T-helper 1 cell treated with Interleukin-12 subunit alpha and Interleukin-12 subunit beta and Interleukin-4 antibody, amounts not matched to agents 30 μg/mL and 1 μg/mL, for 36 hours (primary cell): ENCODE measurements around the gene TBL1X.

ENCODE experiments used
- H3K27ac Mint-ChIP-seq: one replicate; pipeline ENCODE4 v1.8.0; 2021; ENCODE audit warnings: mild to moderate bottlenecking, mixed read lengths
- H3K27me3 Mint-ChIP-seq: one replicate; pipeline ENCODE4 v1.8.0; 2021; ENCODE audit warnings: low read depth, mixed read lengths
- H3K36me3 Mint-ChIP-seq: one replicate; pipeline ENCODE4 v1.8.0; 2021; ENCODE audit warnings: low read depth, mixed read lengths
- H3K4me1 Mint-ChIP-seq: one replicate; pipeline ENCODE4 v1.8.0; 2021; ENCODE audit warnings: low read depth, mixed read lengths
- H3K4me3 Mint-ChIP-seq: one replicate; pipeline ENCODE4 v1.8.0; 2021; ENCODE audit warnings: mild to moderate bottlenecking, moderate library complexity, mixed read lengths
- H3K9me3 Mint-ChIP-seq: one replicate; pipeline ENCODE4 v1.8.0; 2021; ENCODE audit warnings: mixed read lengths

TBL1X gene

DNA sequence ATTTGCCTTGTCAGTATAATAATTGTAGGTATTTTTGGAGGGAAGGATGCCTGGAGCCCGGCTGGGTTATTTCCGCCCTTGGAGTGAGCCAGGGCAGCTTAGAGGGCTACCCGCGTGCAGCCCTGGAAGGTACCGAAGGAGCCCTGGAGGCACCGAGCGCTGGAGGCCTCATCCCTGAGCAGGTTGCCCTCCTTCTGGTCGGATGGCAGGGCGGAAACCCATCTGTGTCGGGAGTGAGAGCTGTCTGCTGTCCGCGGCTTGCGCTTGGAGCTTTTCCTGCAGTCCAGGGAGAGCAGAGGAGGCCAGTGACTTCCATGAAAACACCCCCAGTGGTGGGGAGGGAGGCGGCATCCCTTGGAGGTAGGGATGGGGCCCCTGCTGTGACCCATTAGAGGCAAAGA lies 122.1 kb downstream of the TBL1X start:
- Mint-ChIP-seq H3K4me3 (no peak overlapping the region), H3K36me3 (peaks cover 4% of the 10 kb centered on the region), H3K27ac (no peak overlapping the region), H3K27me3 (no peaks in the 10 kb centered on the region), H3K4me1 (peaks cover 2% of the 10 kb centered on the region), H3K9me3 (no peaks in the 10 kb centered on the region)

DNA sequence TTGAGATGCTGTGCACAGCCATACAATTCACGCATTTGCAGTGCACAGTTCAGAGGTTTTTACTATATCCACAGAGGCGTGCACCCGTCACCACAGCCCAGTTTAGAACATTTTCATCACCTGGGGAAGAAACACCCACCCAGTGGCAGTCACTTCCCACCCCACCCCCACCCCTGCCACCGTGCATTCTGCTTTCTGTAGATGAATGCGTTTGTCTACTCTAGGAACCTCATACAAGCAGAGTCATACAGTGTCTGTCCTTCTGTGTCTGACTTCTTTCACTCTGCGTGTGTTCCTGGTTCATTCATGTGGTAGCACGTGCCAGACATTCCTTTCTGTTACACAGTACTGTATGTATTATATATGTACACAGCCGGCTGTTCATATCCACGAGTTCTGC lies 122.8 kb downstream of the TBL1X start:
- Mint-ChIP-seq H3K4me3 (no peak overlapping the region), H3K36me3 (peaks cover 6% of the 10 kb centered on the region), H3K9me3 (no peaks in the 10 kb centered on the region), H3K4me1 (peaks cover 2% of the 10 kb centered on the region), H3K27ac (no peak overlapping the region), H3K27me3 (no peaks in the 10 kb centered on the region)

DNA sequence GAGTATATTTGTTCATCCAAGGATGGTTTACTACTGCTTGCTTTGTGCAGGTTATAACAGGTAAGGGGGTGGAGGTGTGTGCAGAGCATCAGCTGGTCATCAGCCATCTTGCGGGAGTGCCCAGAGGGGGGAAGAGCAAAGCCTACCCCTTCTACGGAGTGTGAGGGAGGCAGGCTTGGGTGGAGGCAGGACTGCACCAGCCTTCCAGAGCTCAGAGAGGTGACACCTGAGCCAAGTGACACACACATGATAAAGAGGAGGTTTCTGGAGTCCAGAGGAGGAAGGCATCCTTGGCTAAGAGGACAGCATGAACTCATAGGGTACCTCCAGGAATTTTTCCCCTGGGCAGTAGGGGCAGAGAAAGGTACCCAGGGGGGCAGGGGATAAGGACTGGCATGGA lies 126.6 kb downstream of the TBL1X start:
- Mint-ChIP-seq H3K27ac (no peak overlapping the region), H3K27me3 (no peaks in the 10 kb centered on the region), H3K4me3 (no peak overlapping the region), H3K36me3 (peaks cover 4% of the 10 kb centered on the region), H3K4me1 (no peaks in the 10 kb centered on the region), H3K9me3 (no peaks in the 10 kb centered on the region)

GRCh38 chrX:9593756-9594155 lies 128.9 kb downstream of the TBL1X start:
- no peak overlapping the region for H3K4me3 Mint-ChIP-seq
- H3K27ac Mint-ChIP-seq, result no peak overlapping the region
- peaks cover 4% of the 10 kb centered on the region for H3K36me3 Mint-ChIP-seq
- H3K4me1 Mint-ChIP-seq, result no peaks in the 10 kb centered on the region
- no peaks in the 10 kb centered on the region for H3K27me3 Mint-ChIP-seq
- no peaks in the 10 kb centered on the region for H3K9me3 Mint-ChIP-seq

DNA sequence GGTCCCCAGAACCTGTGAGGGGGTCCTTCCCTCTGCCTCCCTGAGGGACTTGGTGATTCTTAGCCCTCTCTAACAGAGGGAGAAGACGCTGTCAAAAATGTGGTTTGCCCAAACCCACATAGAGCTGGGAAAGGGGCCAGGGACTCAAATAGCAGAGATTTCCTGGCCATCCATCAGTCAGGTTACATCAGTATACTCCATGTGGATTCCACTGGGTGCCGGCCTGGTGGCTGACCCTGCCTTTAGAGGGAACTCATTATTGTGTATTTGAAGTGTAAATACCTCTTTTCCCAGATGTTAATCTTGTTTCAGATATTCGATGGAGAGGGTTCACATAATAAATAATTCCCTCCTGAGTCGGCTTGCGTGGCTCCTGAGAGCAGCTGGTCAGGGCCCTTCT lies 130.3 kb downstream of the TBL1X start:
- H3K4me3 Mint-ChIP-seq, result no peak overlapping the region
- no peak overlapping the region for H3K27ac Mint-ChIP-seq
- no peaks in the 10 kb centered on the region for H3K27me3 Mint-ChIP-seq
- peaks cover 4% of the 10 kb centered on the region for H3K36me3 Mint-ChIP-seq
- no peaks in the 10 kb centered on the region for H3K4me1 Mint-ChIP-seq
- H3K9me3 Mint-ChIP-seq, result no peaks in the 10 kb centered on the region

DNA sequence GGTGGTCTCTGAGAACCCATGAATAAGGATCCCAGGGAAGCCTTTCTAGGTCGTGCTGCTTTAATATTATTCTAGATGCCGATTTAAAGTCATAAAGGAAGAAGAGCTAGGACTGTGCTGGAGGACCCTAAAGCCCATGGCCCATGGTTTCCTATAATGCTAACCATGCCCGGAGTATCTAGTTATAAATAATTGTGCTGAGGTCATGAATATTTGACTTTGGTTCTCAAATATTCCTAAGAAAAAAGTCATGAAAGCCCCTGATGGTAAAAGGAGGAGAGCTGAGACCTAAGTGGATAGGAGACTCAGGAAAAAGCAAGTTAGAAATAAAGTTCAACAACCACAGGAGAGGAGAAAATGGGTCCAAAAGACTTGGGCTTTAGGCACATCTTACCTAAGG lies 132.0 kb downstream of the TBL1X start:
- Mint-ChIP-seq H3K4me1 (no peaks in the 10 kb centered on the region), H3K36me3 (peaks cover 2% of the 10 kb centered on the region), H3K4me3 (no peak overlapping the region), H3K27me3 (no peaks in the 10 kb centered on the region), H3K27ac (no peak overlapping the region), H3K9me3 (no peaks in the 10 kb centered on the region)

DNA sequence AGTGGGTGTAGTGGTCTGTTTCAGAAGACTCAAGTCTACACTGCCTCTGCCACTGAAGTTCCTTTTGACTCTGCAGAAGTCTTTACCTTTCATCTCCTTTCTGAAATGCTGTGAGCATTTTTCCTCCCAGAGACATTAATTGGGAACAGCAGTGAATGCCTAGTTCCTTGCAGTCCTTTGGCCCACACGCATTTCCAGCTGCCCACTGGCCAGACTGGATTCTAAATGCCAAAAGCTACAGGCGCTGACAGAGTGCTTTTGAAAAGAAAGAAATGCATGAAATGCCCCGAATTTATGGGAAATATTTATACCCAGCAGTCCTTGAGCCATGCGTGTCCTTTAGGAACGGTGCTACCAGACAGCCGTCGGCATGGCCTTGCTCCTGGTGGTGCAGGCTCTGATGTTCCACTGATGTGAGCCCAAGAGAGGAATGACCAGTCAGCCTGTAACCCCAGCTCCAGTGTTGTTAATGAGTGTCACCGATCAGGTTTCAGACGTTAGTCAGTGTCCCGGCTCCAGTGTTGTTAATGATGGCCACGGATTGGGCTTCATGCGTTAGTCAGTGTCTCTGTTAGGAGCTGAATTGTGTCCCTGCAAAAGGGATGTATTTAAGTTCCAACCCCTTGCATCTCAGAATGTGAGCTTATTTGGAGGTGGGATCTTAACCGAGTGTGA lies 132.6 kb downstream of the TBL1X start:
- H3K36me3 Mint-ChIP-seq, result peaks cover 1% of the 10 kb centered on the region
- H3K27me3 Mint-ChIP-seq, result no peaks in the 10 kb centered on the region
- no peak overlapping the region for H3K27ac Mint-ChIP-seq
- no peak overlapping the region for H3K4me3 Mint-ChIP-seq
- H3K9me3 Mint-ChIP-seq, result no peaks in the 10 kb centered on the region
- no peaks in the 10 kb centered on the region for H3K4me1 Mint-ChIP-seq

DNA sequence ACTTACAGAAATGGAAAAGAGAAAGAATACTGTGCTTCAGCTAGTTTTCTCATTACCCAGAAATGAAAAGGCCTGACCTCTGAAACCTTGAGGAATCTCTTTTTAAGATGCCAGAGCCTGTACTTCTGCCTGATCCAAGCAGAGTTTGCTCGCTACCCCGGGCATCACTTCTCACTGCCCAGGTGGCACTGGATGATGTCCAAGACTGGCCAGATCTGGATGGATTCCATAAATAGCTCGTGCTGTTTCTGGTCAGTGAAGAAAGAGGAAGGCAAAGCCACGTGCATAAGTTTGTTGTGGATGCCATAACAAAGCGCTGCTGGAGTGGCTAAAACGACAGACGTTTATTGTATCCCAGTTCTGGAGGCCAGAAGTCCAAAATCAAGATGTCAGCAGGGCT lies 133.5 kb downstream of the TBL1X start:
- no peak overlapping the region for H3K4me3 Mint-ChIP-seq
- H3K27ac Mint-ChIP-seq, result no peak overlapping the region
- no peaks in the 10 kb centered on the region for H3K27me3 Mint-ChIP-seq
- no peaks in the 10 kb centered on the region for H3K36me3 Mint-ChIP-seq
- H3K4me1 Mint-ChIP-seq, result no peaks in the 10 kb centered on the region
- no peaks in the 10 kb centered on the region for H3K9me3 Mint-ChIP-seq

GRCh38 chrX:9604111-9604907 lies 139.5 kb downstream of the TBL1X start:
- H3K27me3 Mint-ChIP-seq, result no peaks in the 10 kb centered on the region
- no peaks in the 10 kb centered on the region for H3K4me1 Mint-ChIP-seq
- H3K27ac Mint-ChIP-seq, result no peak overlapping the region
- no peaks in the 10 kb centered on the region for H3K36me3 Mint-ChIP-seq
- no peak overlapping the region for H3K4me3 Mint-ChIP-seq
- H3K9me3 Mint-ChIP-seq, result no peaks in the 10 kb centered on the region

DNA sequence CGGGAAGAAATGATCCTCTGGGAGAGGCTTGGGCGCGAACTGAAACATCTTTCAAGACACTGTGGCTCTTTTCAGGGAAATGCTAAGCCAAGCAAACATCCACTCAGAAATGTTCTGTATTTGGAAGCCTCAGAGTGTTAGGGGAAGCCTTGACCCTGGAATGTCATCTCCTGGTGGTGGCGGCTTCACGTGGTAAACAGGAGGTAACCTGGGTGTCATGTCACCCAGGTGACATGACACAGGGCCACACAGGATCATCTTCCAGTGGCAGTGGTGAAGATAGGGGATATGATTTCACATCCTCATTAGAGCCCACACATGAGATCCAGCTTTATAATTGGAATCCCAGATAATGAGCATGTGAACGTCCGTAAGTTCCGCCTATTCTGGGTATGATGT lies 140.0 kb downstream of the TBL1X start:
- H3K4me3 Mint-ChIP-seq, result no peak overlapping the region
- H3K9me3 Mint-ChIP-seq, result no peaks in the 10 kb centered on the region
- no peak overlapping the region for H3K27ac Mint-ChIP-seq
- H3K36me3 Mint-ChIP-seq, result no peaks in the 10 kb centered on the region
- H3K4me1 Mint-ChIP-seq, result no peaks in the 10 kb centered on the region
- H3K27me3 Mint-ChIP-seq, result no peaks in the 10 kb centered on the region

DNA sequence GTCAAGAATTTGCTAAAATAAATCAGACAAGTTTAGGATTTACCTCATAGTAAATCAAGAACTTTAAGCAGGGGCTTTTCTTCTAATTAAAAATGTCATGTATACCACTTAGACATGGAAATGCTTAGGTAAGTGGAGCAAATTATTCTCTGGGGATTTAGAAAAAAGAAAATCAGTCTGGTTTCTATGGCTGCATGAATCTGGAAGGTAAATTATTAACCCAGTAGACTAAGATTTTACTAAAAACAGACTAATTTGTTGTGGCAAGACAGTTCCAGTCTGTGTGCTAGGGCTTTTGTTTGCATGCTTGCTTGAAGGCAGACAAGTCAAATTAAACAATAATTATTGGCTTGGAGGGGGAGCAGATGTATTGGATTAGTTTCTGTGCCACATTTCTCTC lies 140.6 kb downstream of the TBL1X start:
- Mint-ChIP-seq H3K27me3 (no peaks in the 10 kb centered on the region), H3K4me1 (no peaks in the 10 kb centered on the region), H3K9me3 (no peaks in the 10 kb centered on the region), H3K36me3 (no peaks in the 10 kb centered on the region), H3K4me3 (no peak overlapping the region), H3K27ac (no peak overlapping the region)

DNA sequence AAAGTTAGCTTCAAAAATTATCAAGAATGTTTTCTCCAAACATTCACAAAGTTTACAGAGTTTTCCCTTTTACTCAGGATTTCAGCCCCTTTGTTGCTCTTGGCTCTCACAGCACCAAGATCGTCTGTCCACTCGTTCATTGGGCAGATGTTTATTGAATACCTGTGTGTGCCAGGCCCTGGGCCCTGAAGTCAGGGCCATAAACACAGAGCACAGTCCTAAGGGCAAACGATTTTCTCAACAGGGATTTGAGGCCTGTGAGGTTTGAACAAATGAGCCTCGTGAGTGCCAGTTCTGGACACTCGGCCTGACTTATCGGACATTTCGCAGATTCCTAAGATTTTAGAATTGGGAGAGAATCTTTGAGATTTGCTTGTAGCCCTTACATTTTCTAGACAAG lies 142.1 kb downstream of the TBL1X start:
- H3K4me3 Mint-ChIP-seq, result no peak overlapping the region
- H3K36me3 Mint-ChIP-seq, result no peaks in the 10 kb centered on the region
- no peaks in the 10 kb centered on the region for H3K9me3 Mint-ChIP-seq
- no peaks in the 10 kb centered on the region for H3K27me3 Mint-ChIP-seq
- H3K4me1 Mint-ChIP-seq, result no peaks in the 10 kb centered on the region
- no peak overlapping the region for H3K27ac Mint-ChIP-seq

GRCh38 chrX:9609499-9609898 lies 144.6 kb downstream of the TBL1X start:
- Mint-ChIP-seq H3K36me3 (no peaks in the 10 kb centered on the region), H3K4me3 (no peak overlapping the region), H3K4me1 (no peaks in the 10 kb centered on the region), H3K27ac (no peak overlapping the region), H3K9me3 (no peaks in the 10 kb centered on the region), H3K27me3 (no peaks in the 10 kb centered on the region)

DNA sequence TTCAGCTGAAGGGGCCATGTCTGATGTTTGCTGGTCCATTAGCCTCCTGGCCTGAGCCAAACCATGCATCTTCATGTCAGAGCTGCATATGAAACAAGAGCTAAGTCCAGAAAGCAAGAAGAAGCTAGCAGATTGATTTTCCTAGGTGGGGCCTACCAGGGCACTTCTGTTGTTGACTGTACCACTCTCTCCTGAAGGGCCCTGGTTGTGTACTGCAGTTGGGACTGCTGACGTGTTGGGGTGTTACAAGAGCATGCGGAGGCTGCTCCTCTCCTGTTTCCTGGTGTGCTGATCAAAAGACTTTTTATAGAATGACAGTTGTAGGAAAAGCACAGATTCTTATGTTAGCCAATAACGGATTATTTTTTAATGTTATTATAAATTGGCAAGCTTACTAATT lies 145.1 kb downstream of the TBL1X start:
- Mint-ChIP-seq H3K4me1 (no peaks in the 10 kb centered on the region), H3K9me3 (no peaks in the 10 kb centered on the region), H3K27ac (no peak overlapping the region), H3K27me3 (no peaks in the 10 kb centered on the region), H3K36me3 (no peaks in the 10 kb centered on the region), H3K4me3 (no peak overlapping the region)

GRCh38 chrX:9610771-9611392 lies 146.0 kb downstream of the TBL1X start:
- H3K9me3 Mint-ChIP-seq, result no peaks in the 10 kb centered on the region
- no peak overlapping the region for H3K4me3 Mint-ChIP-seq
- peaks cover 2% of the 10 kb centered on the region for H3K36me3 Mint-ChIP-seq
- no peak overlapping the region for H3K27ac Mint-ChIP-seq
- no peaks in the 10 kb centered on the region for H3K27me3 Mint-ChIP-seq
- H3K4me1 Mint-ChIP-seq, result no peaks in the 10 kb centered on the region
